NCI-H1694 treated with DMSO at 0.1 percent for 48 hours (cell line): ENCODE measurements around the gene ENDOG.
"Not testable (repeated sequence)": the region's sequence is repeated elsewhere in the genome, so short reads cannot be mapped to it uniquely, and the experiment has no call there.

Experiments used
- DNase-seq: peaks from one replicate; lab custom pipeline; 2025; lab: John Stamatoyannopoulos, UW

ENDOG gene

DNA sequence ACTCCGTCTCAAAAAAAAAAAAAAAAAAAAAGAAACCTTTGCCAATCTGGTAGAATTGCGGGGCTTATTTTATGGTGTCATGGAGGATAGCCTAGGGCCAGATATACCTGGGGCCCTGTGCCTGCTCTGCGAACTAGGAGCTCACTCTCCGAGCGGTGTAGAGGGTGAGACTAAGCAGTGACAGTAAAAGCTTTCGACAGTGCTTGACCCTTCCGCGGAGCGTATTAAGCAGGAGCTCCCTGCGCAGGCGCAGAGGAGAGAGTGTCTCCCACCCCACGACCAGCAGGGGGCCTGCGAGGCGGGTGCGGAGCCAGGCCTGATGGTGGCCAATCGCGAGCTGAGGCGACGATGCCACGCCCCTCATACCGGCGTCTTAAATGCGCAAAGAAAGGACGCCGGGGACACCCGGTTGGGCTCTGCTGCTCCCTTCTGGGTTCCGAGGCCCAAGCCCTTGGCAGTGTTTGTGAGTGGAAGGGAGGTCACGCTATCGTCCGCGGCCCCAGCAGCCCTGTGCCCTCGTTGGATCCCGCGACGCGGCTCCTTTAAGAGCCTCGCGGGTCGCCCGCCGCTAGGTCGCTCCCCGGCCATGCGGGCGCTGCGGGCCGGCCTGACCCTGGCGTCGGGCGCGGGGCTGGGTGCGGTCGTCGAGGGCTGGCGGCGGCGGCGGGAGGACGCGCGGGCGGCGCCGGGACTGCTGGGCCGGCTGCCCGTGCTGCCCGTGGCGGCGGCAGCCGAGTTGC, at the start of gene ENDOG:
ENDOG (plus strand) TSS at position 402 of the 740 bp plus-strand sequence; CDS start at position 587, 185 bp downstream.
- DNase-seq: peak; percentile 91

- no peak for DNase-seq
Measured at GRCh38 chr9:128768606-128769005, 49.7 kb upstream of the ENDOG start.

GRCh38 chr9:128770286-128771030, 47.8 kb upstream of the ENDOG start:
- no peak for DNase-seq

- no peak for DNase-seq
Measured at GRCh38 chr9:128771094-128771721, 47.1 kb upstream of the ENDOG start.

GRCh38 chr9:128771745-128772519, 46.4 kb upstream of the ENDOG start, which contains the start of gene ZER1:
Gene ZER1 (minus strand): TSS chr9:128771927. CDS start chr9:128755565, 16,362 bp downstream.
- DNase-seq: peak; percentile 51

DNA sequence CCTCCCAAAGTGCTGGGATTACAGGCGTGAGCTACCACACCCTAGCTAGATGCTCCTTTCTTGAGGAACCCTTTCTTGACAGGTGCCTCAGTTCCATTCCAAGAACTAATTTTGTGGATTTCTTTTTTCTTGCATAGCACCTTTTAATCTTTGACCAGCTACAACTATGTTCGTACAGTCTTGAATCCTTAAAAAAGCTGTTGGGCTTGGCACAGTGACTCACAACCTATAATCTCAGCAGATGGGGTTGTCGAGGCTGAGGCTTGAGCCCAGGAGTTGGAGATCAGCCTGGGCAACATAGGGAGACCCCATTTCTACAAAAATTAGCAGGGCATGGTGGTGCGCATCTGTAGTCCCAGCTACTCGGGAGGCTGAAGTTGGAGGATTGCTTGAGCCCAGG, 45.3 kb upstream of the ENDOG start:
- no peak for DNase-seq

DNA sequence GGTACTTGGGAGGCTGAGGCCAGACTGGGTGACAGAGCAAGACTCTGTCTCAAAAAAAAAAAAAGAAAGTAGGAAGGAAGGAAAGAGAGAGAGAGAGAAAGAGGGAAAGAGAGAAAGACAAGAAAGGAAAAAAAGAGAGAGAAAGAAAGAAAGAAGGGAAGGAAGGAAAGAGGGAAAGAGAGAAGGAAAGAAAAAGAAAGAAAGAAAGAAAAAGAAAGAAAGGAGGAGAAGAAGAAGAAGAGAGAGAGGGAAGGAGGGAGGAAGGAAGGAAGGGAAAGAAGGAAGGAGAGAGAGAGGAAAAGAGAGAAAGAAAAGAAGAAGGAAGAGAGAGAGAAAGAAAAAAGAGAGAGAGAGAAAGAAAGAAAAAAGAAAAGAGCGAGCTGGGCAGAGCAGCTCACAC, 43.5 kb upstream of the ENDOG start:
- DNase-seq: no peak

DNA sequence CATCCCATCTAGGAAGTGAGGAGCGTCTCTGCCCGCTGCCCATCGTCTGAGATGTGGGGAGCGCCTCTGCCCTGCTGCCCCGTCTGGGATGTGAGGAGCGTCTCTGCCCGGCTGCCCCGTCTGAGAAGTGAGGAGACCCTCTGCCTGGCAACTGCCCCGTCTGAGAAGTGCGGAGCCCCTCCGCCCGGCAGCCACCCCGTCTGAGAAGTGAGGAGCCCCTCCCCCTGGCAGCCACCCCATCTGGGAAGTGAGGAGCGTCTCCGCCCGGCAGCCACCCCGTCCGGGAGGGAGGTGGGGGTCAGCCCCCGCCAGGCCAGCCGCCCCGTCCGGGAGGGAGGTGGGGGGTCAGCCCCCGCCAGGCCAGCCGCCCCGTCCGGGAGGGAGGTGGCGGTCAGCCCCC, 38.2 kb upstream of the ENDOG start:
- DNase-seq: not testable (repeated sequence)

- DNase-seq: no peak
Measured at GRCh38 chr9:128781187-128782070, 36.9 kb upstream of the ENDOG start.

- DNase-seq: no peak
Measured at GRCh38 chr9:128782669-128783068, 35.6 kb upstream of the ENDOG start.

DNA sequence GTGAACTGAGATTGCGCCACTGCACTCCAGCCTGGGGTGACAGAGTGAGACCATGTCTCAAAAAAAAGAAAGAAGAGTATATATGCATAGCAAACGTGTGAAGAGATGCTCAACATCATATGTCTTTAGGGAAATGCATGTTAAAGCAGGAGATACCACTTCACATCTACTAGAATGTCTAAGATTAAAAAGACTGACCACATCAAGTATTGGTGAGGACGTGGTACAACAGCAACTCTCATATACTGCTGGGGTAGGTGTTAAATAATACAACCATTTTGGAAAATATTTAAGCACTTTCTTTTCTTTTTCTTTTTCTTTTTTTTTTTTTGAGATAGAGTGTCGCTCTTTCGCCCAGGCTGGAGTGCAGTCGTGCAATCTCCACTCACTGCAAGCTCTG, 32.9 kb upstream of the ENDOG start:
- no peak for DNase-seq

DNA sequence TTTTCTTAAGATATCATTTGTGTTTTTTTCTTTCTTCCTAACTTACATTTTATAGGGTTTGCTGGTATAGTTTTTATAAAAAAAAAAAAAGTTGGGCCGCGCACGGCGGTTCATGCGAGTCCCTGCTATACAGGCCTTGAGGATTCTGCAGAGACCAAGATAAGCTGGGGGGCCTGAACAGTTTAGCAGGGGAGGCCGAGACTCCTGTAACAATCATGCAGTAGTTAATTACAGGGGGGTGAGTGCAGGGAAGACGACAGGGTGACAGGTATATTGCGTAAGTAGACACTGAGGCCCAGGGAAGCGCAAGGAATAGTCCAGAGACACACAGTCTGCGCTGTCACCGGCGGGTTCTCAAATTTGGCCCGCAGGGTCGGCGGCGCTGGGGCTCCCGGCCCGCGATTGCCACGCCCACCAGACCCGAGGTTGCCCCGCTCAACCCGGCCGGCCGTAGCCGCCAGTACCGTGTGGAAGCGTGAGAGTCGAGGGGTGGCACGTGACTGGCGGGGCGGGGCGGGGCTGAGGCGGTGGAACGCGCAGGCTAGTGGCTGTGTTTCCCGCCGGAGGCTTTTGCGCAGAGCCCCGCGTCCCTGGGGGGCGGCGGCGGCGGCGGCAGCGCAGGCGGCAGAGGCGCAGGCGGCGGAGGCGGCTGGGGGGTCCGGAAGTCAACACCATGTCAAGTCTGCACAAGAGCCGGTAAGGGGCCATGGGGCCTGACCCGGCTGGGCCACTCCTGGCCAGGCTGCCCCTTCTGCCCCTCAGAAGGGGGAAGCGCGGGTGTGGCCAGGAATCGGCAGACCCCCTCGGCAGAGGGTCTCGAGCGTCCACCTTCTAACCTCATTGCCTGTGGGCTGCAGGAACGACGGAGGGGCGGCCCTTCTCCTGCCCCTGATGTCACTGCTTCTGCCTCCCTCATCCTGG, 31.4 kb upstream of the ENDOG start, which contains the start of gene TBC1D13:
TBC1D13 (plus strand) TSS at position 573 of the 921 bp plus-strand sequence; CDS start at position 674, 101 bp downstream.
- DNase-seq: peak; percentile 55

- DNase-seq: no peak
Measured at GRCh38 chr9:128787659-128788058, 30.6 kb upstream of the ENDOG start.

GRCh38 chr9:128788445-128788844, 29.9 kb upstream of the ENDOG start:
- no peak for DNase-seq

GRCh38 chr9:128790536-128790935, 27.8 kb upstream of the ENDOG start:
- DNase-seq: no peak

DNA sequence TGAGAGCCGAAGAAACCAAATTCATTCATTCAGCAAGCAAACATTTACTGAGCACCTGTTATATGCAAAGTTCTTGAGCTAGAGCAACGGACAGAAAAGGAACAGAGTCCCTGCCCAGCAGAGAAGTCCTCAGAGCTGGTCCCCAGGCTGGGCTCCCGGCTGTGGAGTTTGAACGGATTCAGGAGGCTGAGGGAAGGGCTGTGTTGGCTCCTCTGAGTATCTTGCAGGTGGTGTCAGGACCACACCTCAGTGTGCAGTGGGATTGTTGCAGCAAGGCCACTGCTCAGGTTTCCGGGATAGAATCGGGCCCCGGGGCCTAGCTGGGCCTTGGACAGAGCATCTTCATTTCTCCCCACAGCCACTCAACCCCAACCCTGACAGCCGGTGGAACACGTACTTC, 26.2 kb upstream of the ENDOG start:
- DNase-seq: no peak

- DNase-seq: no peak
Measured at GRCh38 chr9:128792978-128793686, 25.2 kb upstream of the ENDOG start.

GRCh38 chr9:128794961-128795360, 23.3 kb upstream of the ENDOG start:
- DNase-seq: not testable (repeated sequence)

DNA sequence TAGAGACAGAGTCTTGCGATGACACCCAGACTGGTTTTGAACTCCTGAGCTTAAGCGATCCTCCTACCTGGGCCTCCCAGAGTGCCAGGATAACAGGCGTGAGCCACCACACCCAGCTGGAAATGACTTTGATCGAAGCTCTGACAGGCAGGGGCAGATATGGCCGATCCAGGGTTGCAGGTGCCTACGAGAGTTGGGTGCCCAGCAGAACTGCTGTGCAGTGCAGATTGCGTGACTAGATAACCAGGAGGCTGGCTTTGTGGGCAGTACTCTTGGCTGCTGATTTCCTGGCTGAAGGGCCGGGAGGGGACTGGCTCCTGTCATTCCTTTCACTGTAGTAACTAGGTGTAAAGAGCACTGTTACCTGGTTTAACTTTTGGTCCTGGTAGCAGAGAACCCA, 19.4 kb upstream of the ENDOG start:
- no peak for DNase-seq
